ENCODE measurements around the gene TRAF2. TPM values are rescaled to one million over a fixed set of nuclear protein-coding genes. Genes with fewer than 3 reads are reported as not detected.

TRAF2 gene
- total RNA-seq, 1 experiment from 2014 or later = 11.5 TPM

DNA sequence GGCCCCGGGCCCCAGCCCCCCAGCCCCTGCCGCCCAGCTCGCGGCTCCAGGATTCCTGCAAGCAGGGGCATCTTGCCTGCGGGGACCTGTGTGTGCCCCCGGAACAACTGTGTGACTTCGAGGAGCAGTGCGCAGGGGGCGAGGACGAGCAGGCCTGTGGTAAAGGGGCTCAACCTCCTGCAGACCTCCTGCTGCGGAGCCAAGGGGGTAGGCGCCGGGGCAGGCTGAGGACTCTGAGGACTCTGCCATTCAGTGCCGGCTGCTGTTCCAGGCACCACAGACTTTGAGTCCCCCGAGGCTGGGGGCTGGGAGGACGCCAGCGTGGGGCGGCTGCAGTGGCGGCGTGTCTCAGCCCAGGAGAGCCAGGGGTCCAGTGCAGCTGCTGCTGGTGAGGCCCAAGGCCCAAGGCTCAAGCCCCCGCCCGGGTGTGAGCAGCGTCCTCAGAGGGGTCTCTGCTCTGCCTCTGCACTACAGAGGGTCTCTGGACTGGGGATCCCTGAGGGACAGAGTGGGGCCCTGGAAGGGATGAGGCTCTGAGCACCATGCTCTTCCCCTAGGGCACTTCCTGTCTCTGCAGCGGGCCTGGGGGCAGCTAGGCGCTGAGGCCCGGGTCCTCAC is 30.7 kb upstream of the TRAF2 start:
- DNase-seq (no peak), ATAC-seq (no peak)
- Histone ChIP-seq H3K27ac (ENCODE audit: low read length) (no peak overlapping the region), H3K4me2 (ENCODE audit: low read length) (no peak overlapping the region), H2AFZ (ENCODE audit: low read length) (no peak overlapping the region), H3F3A (ENCODE audit: low read length, unreplicated experiment) (no peaks in the 10 kb centered on the region), H3K9ac (ENCODE audit: low read length) (no peak overlapping the region), H3K9me2 (replicated peaks; ENCODE audit: low read length) (no peaks in the 10 kb centered on the region), H3K4me3 (ENCODE audit: low read length) (no peak overlapping the region), H3K36me3 (ENCODE audit: low read depth, low read length) (no peaks in the 10 kb centered on the region), H3K27me3 (ENCODE audit: low read length) (no peaks in the 10 kb centered on the region), H3K79me2 (ENCODE audit: low read length) (no peaks in the 10 kb centered on the region), H3K4me1 (ENCODE audit: insufficient read depth, low read length) (no peaks in the 10 kb centered on the region; the same call in 1 of the 2 replicates), H3K9me3 (ENCODE audit: low read length) (no peaks in the 10 kb centered on the region), H4K20me1 (ENCODE audit: low read length) (no peaks in the 10 kb centered on the region)
- BruUV-seq (replicated peaks) = no TSS peak
- TF ChIP-seq, protein P1, sequence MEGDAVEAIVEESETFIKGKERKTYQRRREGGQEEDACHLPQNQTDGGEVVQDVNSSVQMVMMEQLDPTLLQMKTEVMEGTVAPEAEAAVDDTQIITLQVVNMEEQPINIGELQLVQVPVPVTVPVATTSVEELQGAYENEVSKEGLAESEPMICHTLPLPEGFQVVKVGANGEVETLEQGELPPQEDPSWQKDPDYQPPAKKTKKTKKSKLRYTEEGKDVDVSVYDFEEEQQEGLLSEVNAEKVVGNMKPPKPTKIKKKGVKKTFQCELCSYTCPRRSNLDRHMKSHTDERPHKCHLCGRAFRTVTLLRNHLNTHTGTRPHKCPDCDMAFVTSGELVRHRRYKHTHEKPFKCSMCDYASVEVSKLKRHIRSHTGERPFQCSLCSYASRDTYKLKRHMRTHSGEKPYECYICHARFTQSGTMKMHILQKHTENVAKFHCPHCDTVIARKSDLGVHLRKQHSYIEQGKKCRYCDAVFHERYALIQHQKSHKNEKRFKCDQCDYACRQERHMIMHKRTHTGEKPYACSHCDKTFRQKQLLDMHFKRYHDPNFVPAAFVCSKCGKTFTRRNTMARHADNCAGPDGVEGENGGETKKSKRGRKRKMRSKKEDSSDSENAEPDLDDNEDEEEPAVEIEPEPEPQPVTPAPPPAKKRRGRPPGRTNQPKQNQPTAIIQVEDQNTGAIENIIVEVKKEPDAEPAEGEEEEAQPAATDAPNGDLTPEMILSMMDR (conservative IDR thresholded peaks at IDR 0.05; ENCODE audit: low read depth, low read length) = no peak
- TF ChIP-seq EZH2 (IDR thresholded peaks at IDR 0.05; ENCODE audit: low read length, unreplicated experiment) (no peak), EZH2phosphoT487 (IDR thresholded peaks at IDR 0.05; ENCODE audit: borderline replicate concordance, low read length) (no peak)
- ChIA-PET POLR2A (ENCODE audit: unreplicated experiment) (no interaction called here), CTCF (no interaction called here)
- intact Hi-C loops (cut with micrococcal nuclease) = no loop called here

DNA sequence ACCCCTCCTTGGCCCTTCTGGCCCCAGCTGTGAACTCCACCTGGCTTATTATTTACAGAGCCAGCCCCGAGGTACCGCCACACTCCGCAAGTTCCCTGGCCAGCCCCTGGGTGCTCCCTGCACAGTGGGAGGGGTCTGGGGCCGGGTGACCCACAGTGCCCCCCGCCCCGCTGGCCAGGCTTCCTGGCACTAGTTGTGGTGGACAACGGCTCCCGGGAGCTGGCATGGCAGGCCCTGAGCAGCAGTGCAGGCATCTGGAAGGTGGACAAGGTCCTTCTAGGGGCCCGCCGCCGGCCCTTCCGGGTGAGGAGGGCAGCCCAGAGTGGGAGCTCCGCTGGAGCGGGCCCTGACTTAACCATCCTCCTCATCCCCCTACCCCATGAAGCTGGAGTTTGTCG is 30.2 kb upstream of the TRAF2 start:
- no peaks in the 10 kb centered on the region for H3K27me3 ChIP-seq (ENCODE audit: low read length)
- H3K27ac ChIP-seq (ENCODE audit: low read length) = no peak overlapping the region
- ChIA-PET CTCF (no interaction called here), POLR2A (ENCODE audit: unreplicated experiment) (interaction anchor here (0.5 kb wide), 1 partner anchor 78 kb away, joined by 3 read pairs; no protein-coding TSS in a partner anchor)
- TF ChIP-seq EZH2 (IDR thresholded peaks at IDR 0.05; ENCODE audit: low read length, unreplicated experiment) = no peak
- TF ChIP-seq, protein P1 (conservative IDR thresholded peaks at IDR 0.05; ENCODE audit: low read depth, low read length) = no peak
- no peak for TF ChIP-seq EZH2phosphoT487 (IDR thresholded peaks at IDR 0.05; ENCODE audit: borderline replicate concordance, low read length)
- no peaks in the 10 kb centered on the region for H3K9me2 ChIP-seq (replicated peaks; ENCODE audit: low read length)
- no peaks in the 10 kb centered on the region for H3K4me1 ChIP-seq (ENCODE audit: insufficient read depth, low read length)
- H3K4me3 ChIP-seq (ENCODE audit: low read length) = no peak overlapping the region
- no TSS peak for BruUV-seq (replicated peaks)
- no peak overlapping the region for H2AFZ ChIP-seq (ENCODE audit: low read length)
- H3F3A ChIP-seq (ENCODE audit: low read length, unreplicated experiment) = no peaks in the 10 kb centered on the region
- no peak overlapping the region for H3K9ac ChIP-seq (ENCODE audit: low read length)
- DNase-seq (no peak), ATAC-seq (no peak)
- no peaks in the 10 kb centered on the region for H3K79me2 ChIP-seq (ENCODE audit: low read length)
- intact Hi-C loops (cut with micrococcal nuclease) = no loop called here
- no peaks in the 10 kb centered on the region for H4K20me1 ChIP-seq (ENCODE audit: low read length)
- no peaks in the 10 kb centered on the region; the same call in 1 of the 2 replicates for H3K36me3 ChIP-seq (ENCODE audit: low read depth, low read length)
- H3K4me2 ChIP-seq (ENCODE audit: low read length) = no peak overlapping the region
- H3K9me3 ChIP-seq (ENCODE audit: low read length) = no peaks in the 10 kb centered on the region

DNA sequence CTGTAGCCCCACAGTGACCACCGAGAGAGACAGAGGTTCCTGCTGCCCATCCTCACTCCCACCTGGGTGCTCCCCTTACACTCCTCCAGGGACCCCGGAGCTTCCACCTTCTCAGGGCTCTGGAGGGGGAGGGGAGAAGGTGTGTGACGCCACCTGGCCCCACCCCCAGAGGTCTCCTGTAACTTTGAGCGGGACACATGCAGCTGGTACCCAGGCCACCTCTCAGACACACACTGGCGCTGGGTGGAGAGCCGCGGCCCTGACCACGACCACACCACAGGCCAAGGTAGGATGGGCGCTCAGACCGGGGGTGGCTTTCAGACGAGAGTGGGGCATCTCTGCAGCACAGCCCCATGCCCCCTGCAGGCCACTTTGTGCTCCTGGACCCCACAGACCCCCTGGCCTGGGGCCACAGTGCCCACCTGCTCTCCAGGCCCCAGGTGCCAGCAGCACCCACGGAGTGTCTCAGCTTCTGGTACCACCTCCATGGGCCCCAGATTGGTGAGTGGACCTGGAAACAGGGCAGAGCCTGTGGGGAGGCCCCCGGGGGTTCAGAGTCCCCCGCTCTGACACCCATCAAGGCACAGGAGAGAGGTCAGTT is 29.7 kb upstream of the TRAF2 start:
- Histone ChIP-seq H4K20me1 (ENCODE audit: low read length) (no peaks in the 10 kb centered on the region), H3K9me3 (ENCODE audit: low read length) (no peaks in the 10 kb centered on the region), H3K9ac (ENCODE audit: low read length) (no peak overlapping the region), H3K4me3 (ENCODE audit: low read length) (no peak overlapping the region), H3F3A (ENCODE audit: low read length, unreplicated experiment) (no peaks in the 10 kb centered on the region), H3K27ac (ENCODE audit: low read length) (no peak overlapping the region), H3K4me1 (ENCODE audit: insufficient read depth, low read length) (no peaks in the 10 kb centered on the region), H3K4me2 (ENCODE audit: low read length) (no peak overlapping the region), H3K27me3 (ENCODE audit: low read length) (no peaks in the 10 kb centered on the region), H3K79me2 (ENCODE audit: low read length) (no peaks in the 10 kb centered on the region), H3K36me3 (ENCODE audit: low read depth, low read length) (no peaks in the 10 kb centered on the region; the same call in 1 of the 2 replicates), H3K9me2 (replicated peaks; ENCODE audit: low read length) (no peaks in the 10 kb centered on the region), H2AFZ (ENCODE audit: low read length) (no peak overlapping the region)
- CTCF ChIA-PET = no interaction called here
- TF ChIP-seq EZH2phosphoT487 (IDR thresholded peaks at IDR 0.05; ENCODE audit: borderline replicate concordance, low read length) (no peak), EZH2 (IDR thresholded peaks at IDR 0.05; ENCODE audit: low read length, unreplicated experiment) (no peak)
- TF ChIP-seq, protein P1 (conservative IDR thresholded peaks at IDR 0.05; ENCODE audit: low read depth, low read length) = no peak
- POLR2A ChIA-PET (ENCODE audit: unreplicated experiment) = interaction anchor here (0.5 kb wide), 1 partner anchor 77 kb away, joined by 3 read pairs; no protein-coding TSS in a partner anchor
- intact Hi-C loops (cut with micrococcal nuclease) = no loop called here
- BruUV-seq (replicated peaks) = no TSS peak
- DNase-seq = no peak
- no peak for ATAC-seq

Measured in PC-3 (cell line).